Neural progenitor cell (in vitro differentiated cells): Measurements from ENCODE around the gene VPS26A.

Experiments used
- EZH2phosphoT487 ChIP-seq: fragments of 200-600 bp; sonication (generic); IDR thresholded peaks from 2 replicates; pipeline ENCODE4 v1.6.1; 2017; ENCODE audit warnings: antibody characterized with exemption
- TF ChIP-seq, protein P1 (sequence below): fragments of 200-600 bp; sonication (generic); IDR thresholded peaks from 2 replicates; pipeline ENCODE4 v1.5.1; 2017; ENCODE audit warnings: antibody characterized with exemption, mild to moderate bottlenecking

DNA sequence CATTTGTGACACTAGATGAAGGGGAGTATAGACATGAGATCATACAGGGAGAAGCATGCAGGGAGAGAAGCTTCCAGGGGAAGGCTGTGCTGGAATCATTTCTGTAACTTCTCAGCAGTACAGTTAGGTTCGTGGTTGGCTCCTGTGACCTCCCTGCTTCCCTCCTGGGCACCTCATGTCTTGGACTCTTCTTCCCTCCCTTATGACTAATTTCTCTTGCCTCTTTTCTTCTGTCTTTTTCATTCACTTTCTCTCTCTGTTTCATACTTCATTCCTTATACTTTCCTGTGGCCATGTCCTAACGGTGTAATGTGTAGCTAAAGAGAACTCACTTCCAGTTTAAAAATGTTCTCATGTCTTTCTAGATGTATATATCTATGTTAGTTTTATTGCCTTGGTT lies 77.1 kb downstream of the VPS26A start:
- no peak for TF ChIP-seq EZH2phosphoT487
- TF ChIP-seq, protein P1, sequence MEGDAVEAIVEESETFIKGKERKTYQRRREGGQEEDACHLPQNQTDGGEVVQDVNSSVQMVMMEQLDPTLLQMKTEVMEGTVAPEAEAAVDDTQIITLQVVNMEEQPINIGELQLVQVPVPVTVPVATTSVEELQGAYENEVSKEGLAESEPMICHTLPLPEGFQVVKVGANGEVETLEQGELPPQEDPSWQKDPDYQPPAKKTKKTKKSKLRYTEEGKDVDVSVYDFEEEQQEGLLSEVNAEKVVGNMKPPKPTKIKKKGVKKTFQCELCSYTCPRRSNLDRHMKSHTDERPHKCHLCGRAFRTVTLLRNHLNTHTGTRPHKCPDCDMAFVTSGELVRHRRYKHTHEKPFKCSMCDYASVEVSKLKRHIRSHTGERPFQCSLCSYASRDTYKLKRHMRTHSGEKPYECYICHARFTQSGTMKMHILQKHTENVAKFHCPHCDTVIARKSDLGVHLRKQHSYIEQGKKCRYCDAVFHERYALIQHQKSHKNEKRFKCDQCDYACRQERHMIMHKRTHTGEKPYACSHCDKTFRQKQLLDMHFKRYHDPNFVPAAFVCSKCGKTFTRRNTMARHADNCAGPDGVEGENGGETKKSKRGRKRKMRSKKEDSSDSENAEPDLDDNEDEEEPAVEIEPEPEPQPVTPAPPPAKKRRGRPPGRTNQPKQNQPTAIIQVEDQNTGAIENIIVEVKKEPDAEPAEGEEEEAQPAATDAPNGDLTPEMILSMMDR = no peak
